H1 (cell line): ENCODE data around the gene KLF6. TPM values are rescaled to one million over a fixed set of nuclear protein-coding genes. Genes with fewer than 3 reads are reported as not detected.

ENCODE experiments used
- CTCF ChIA-PET: fragments of 300-600 bp; sonication (Branson Sonifier 250); formaldehyde crosslinking; loops from one replicate; lab custom pipeline; 2021; ENCODE audit not compliant: partially characterized antibody; lab: Charles Lee
- POLR2A ChIA-PET: fragments of 300-600 bp; sonication (Branson Sonifier 250); formaldehyde crosslinking; loops from one replicate; lab custom pipeline; 2021; ENCODE audit warnings: inconsistent platforms; ENCODE audit not compliant: partially characterized antibody; lab: Charles Lee
- DNase-seq, 2 experiments: peaks; one replicate each; pipeline versions ENCODE4 v3.0.0 to v3.0.0-alpha.2; 2010 to 2022; ENCODE audit warnings: low spot score in 2 of 2, low read depth in 1 of 2, mixed read lengths in 1 of 2
- FAIRE-seq: peaks from 2 replicates; lab custom pipeline; 2011; peaks lifted over from hg19 to GRCh38; lab: Jason Lieb, UNC
- H2AFZ ChIP-seq: 2 replicates; pipeline ENCODE4 v1.8.1; 2012; ENCODE audit warnings: low read length, inconsistent platforms
- H2AK5ac ChIP-seq: 2 replicates; pipeline ENCODE4 v1.6.1; 2013; ENCODE audit warnings: low read depth, low read length
- H2BK120ac ChIP-seq: replicated peaks from 2 replicates; pipeline ENCODE3; 2013; ENCODE audit warnings: low read depth, low read length, inconsistent platforms
- H2BK12ac ChIP-seq: 2 replicates; pipeline ENCODE4 v1.6.1; 2013; ENCODE audit warnings: low read depth, low read length
- H2BK15ac ChIP-seq: 2 replicates; pipeline ENCODE4 v1.6.1; 2013; ENCODE audit warnings: low read length
- H2BK20ac ChIP-seq: 2 replicates; pipeline ENCODE4 v1.6.1; 2013; ENCODE audit warnings: low read length
- H2BK5ac ChIP-seq: 2 replicates; pipeline ENCODE4 v1.6.1; 2013; ENCODE audit warnings: low read depth, low read length
- H3K14ac ChIP-seq: 2 replicates; pipeline ENCODE4 v1.6.1; 2013; ENCODE audit warnings: inconsistent platforms; ENCODE audit not compliant: insufficient read length
- H3K18ac ChIP-seq: 2 replicates; pipeline ENCODE4 v1.6.1; 2013; ENCODE audit warnings: low read length; ENCODE audit errors: extremely low read depth
- H3K23ac ChIP-seq: 2 replicates; pipeline ENCODE4 v1.6.1; 2013; ENCODE audit warnings: inconsistent platforms; ENCODE audit not compliant: insufficient read length
- H3K23me2 ChIP-seq: 2 replicates; pipeline ENCODE4 v1.6.1; 2013; ENCODE audit warnings: low read depth, low read length
- H3K27ac ChIP-seq: 2 replicates; pipeline ENCODE4 v1.6.1; 2011; ENCODE audit warnings: low read depth, low read length, inconsistent platforms
- H3K27me3 ChIP-seq, 4 experiments: replicated peaks in 1 of 4; 1 replicate in 1 of 4; 2 replicates in 3 of 4; pipeline versions ENCODE4 v1.6.1 to v1.8.1; 2011 to 2013; ENCODE audit warnings: low read length in 3 of 4, mild to moderate bottlenecking in 3 of 4, inconsistent platforms in 2 of 4, mixed read lengths in 2 of 4, moderate library complexity in 1 of 4; ENCODE audit not compliant: control insufficient read depth in 3 of 4, insufficient read depth in 3 of 4; ENCODE audit errors: extremely low read depth in 1 of 4
- H3K36me3 ChIP-seq, 4 experiments: 2 replicates each; pipeline versions ENCODE4 v1.6.1 to v1.8.1; 2011 to 2013; ENCODE audit warnings: mild to moderate bottlenecking in 4 of 4, low read length in 3 of 4, moderate library complexity in 2 of 4, control low read depth in 1 of 4, inconsistent platforms in 1 of 4; ENCODE audit not compliant: insufficient read depth in 4 of 4, control insufficient read depth in 2 of 4
- H3K4ac ChIP-seq: replicated peaks from 2 replicates; pipeline ENCODE3; 2013; ENCODE audit warnings: low read length, low read depth, mixed read lengths, inconsistent platforms; ENCODE audit not compliant: insufficient read length
- H3K4me1 ChIP-seq, 4 experiments: replicated peaks in 1 of 4; 1 replicate in 1 of 4; 2 replicates in 3 of 4; pipeline versions ENCODE4 v1.6.1 to v1.8.1; 2011 to 2013; ENCODE audit warnings: low read length in 3 of 4, inconsistent platforms in 2 of 4, mixed read lengths in 1 of 4; ENCODE audit not compliant: insufficient read depth in 4 of 4, control insufficient read depth in 3 of 4
- H3K4me2 ChIP-seq, 2 experiments: 2 replicates each; pipeline versions ENCODE4 v1.6.1 to v1.8.1; 2011 to 2013; ENCODE audit warnings: low read depth in 2 of 2, low read length in 2 of 2, control low read depth in 1 of 2, inconsistent platforms in 1 of 2, mild to moderate bottlenecking in 1 of 2; ENCODE audit not compliant: insufficient read depth in 1 of 2
- H3K4me3 ChIP-seq, 4 experiments: fragments of 200-600, 300-600 bp in 1 of 4; sonication (generic), shearing (Covaris generic), sonication (Bioruptor Twin) in 1 of 4; 2 replicates each; pipeline versions ENCODE4 v1.5.1 to v1.8.1; 2011 to 2016; ENCODE audit warnings: low read length in 4 of 4, low read depth in 3 of 4, control low read depth in 2 of 4, inconsistent platforms in 2 of 4, mild to moderate bottlenecking in 2 of 4, mixed read lengths in 1 of 4, moderate library complexity in 1 of 4; ENCODE audit not compliant: insufficient read depth in 2 of 4; ENCODE audit errors: extremely low read depth in 1 of 4
- H3K56ac ChIP-seq: replicated peaks from 2 replicates; pipeline ENCODE3; 2013; ENCODE audit warnings: low read depth, mild to moderate bottlenecking, mixed read lengths, low read length, inconsistent platforms; ENCODE audit not compliant: insufficient read length
- H3K79me1 ChIP-seq: 2 replicates; pipeline ENCODE4 v1.6.1; 2013; ENCODE audit warnings: low read depth, low read length, control low read depth
- H3K79me2 ChIP-seq, 2 experiments: 2 replicates each; pipeline versions ENCODE4 v1.6.1 to v1.8.1; 2012 to 2013; ENCODE audit warnings: low read length in 2 of 2, mild to moderate bottlenecking in 2 of 2, inconsistent platforms in 1 of 2; ENCODE audit not compliant: insufficient read depth in 2 of 2, control insufficient read depth in 1 of 2
- H3K9ac ChIP-seq, 4 experiments: replicated peaks in 1 of 4; 1 replicate in 1 of 4; 2 replicates in 3 of 4; pipeline versions ENCODE4 v1.6.1 to v1.8.1; 2011 to 2013; ENCODE audit warnings: low read depth in 3 of 4, low read length in 3 of 4, control low read depth in 2 of 4, mild to moderate bottlenecking in 2 of 4, moderate library complexity in 2 of 4, inconsistent platforms in 1 of 4; ENCODE audit errors: extremely low read depth in 1 of 4
- H3K9me3 ChIP-seq, 2 experiments: 2 replicates each; pipeline versions ENCODE4 v1.6.1 to v1.8.1; 2012 to 2013; ENCODE audit warnings: mild to moderate bottlenecking in 2 of 2, moderate library complexity in 2 of 2, control low read depth in 1 of 2, inconsistent platforms in 1 of 2, low read depth in 1 of 2, low read length in 1 of 2, mixed read lengths in 1 of 2; ENCODE audit not compliant: insufficient read depth in 2 of 2
- H4K20me1 ChIP-seq, 2 experiments: replicated peaks in 1 of 2; 2 replicates each; pipeline versions ENCODE3 to v1.8.1; 2011 to 2013; ENCODE audit warnings: inconsistent platforms in 2 of 2, low read length in 2 of 2, mild to moderate bottlenecking in 1 of 2; ENCODE audit not compliant: insufficient read depth in 2 of 2, control insufficient read depth in 1 of 2
- H4K5ac ChIP-seq: 2 replicates; pipeline ENCODE4 v1.6.1; 2013; ENCODE audit warnings: low read length, low read depth, mixed read lengths, inconsistent platforms; ENCODE audit not compliant: insufficient read length
- H4K8ac ChIP-seq: 2 replicates; pipeline ENCODE4 v1.8.0; 2013; ENCODE audit warnings: mild to moderate bottlenecking, moderate library complexity, low read length, inconsistent platforms; ENCODE audit not compliant: insufficient read depth; ENCODE audit errors: extremely low read depth
- H4K91ac ChIP-seq: replicated peaks from 2 replicates; pipeline ENCODE3; 2013; ENCODE audit warnings: low read length, mixed read lengths, inconsistent platforms; ENCODE audit not compliant: insufficient read length
- EP300 ChIP-seq, 2 experiments: IDR thresholded peaks; 1 replicate in 1 of 2; 2 replicates in 1 of 2; pipeline ENCODE4 v1.6.1; 2011 to 2012; ENCODE audit warnings: low read depth in 2 of 2, low read length in 2 of 2, mild to moderate bottlenecking in 2 of 2, borderline replicate concordance in 1 of 2, inconsistent platforms in 1 of 2, moderate library complexity in 1 of 2
- POLR2A ChIP-seq, 2 experiments: IDR thresholded peaks; 1 replicate in 1 of 2; 2 replicates in 1 of 2; pipeline ENCODE4 v1.6.1; 2011; ENCODE audit warnings: low read depth in 2 of 2, low read length in 2 of 2, mild to moderate bottlenecking in 2 of 2; ENCODE audit errors: control extremely low read depth in 1 of 2
- RAD21 ChIP-seq, 2 experiments: IDR thresholded peaks in 1 of 2; conservative IDR thresholded peaks in 1 of 2; 2 replicates each; pipeline ENCODE4 v1.6.1; 2011; ENCODE audit warnings: low read depth in 2 of 2, low read length in 2 of 2, improper control_type of control experiment in 1 of 2, inconsistent platforms in 1 of 2, mild to moderate bottlenecking in 1 of 2, moderate library complexity in 1 of 2
- WGBS, 2 experiments: shearing (Covaris generic) in 1 of 2; methylation state at CpG; one replicate each; pipeline versions ENCODE4 v1.1.6 to v1.1.7; 2013 to 2015; ENCODE audit warnings: low lambda C conversion rate in 2 of 2, mixed read lengths in 2 of 2, inconsistent platforms in 1 of 2, low coverage in 1 of 2, missing lambda C conversion rate in 1 of 2; ENCODE audit not compliant: insufficient replicate concordance in 2 of 2, insufficient coverage in 1 of 2, insufficient read length in 1 of 2; ENCODE audit errors: extremely low coverage in 1 of 2, missing lambda C conversion rate in 1 of 2; 5-methylcytosine and 5-hydroxymethylcytosine counted together
- polyA plus RNA-seq, 7 experiments: library from polyadenylated mRNA; depleted of rRNA in 3 of 7; stranded (reverse) in 5 of 7; unstranded in 2 of 7; fragments of >200 nt in 5 of 7; fragments of 200-250 nt in 2 of 7; gene quantifications; 1 replicate in 5 of 7; 2 replicates in 1 of 7; 4 replicates in 1 of 7; pipeline versions ENCODE4 v1.2.1 to v1.2.3, GENCODE V29; 2011 to 2013; ENCODE audit warnings: missing spikeins in 2 of 7, mixed read lengths in 2 of 7
- total RNA-seq: library from RNA; stranded (reverse); fragmentation: NEBNext Ultra II Directional; extraction: Animal tissue kit (Norgen Biotek cat#: 25700); gene quantifications from 2 replicates; pipeline ENCODE4 v1.2.1, GENCODE V29; 2021
- TF ChIP-seq, protein P1 (sequence below), 3 experiments: IDR thresholded peaks; 1 replicate in 2 of 3; 2 replicates in 1 of 3; pipeline versions ENCODE4 v1.5.1 to v1.6.1; 2011; ENCODE audit warnings: low read length in 3 of 3, mild to moderate bottlenecking in 3 of 3, inconsistent platforms in 2 of 3, low read depth in 1 of 3, moderate library complexity in 1 of 3; ENCODE audit not compliant: insufficient read depth in 1 of 3; ENCODE audit errors: control extremely low read depth in 1 of 3

KLF6 gene
- total and polyA plus RNA-seq, 2 of the 8 experiments (the other 6 are each of a cell fraction or from before 2014, with no cell fraction given) = 5.7 to 19.5 TPM

DNA sequence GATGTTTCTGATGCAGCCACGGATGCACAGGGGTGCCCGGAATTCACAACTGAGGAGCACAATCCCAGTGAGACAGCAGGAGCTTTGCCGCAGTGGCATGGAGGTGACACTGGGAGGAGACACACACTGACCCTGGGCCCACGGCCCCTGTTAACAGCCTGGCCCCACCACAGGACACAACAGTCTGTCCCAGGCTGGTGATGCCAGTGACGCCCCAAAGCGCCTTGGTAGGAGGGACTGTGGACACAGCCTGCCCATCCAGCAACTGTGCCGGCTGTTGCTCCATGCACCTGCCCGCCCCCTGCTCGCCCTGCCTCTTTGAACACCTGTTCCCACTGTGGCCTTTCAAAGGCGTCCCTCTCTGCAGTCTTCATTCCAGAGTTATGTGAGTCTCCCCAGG lies 49.8 kb downstream of the KLF6 start:
- Histone ChIP-seq H2BK15ac (no peak overlapping the region), H2BK5ac (no peak overlapping the region), H3K79me2 (no peaks in the 10 kb centered on the region), H3K4ac (no peak overlapping the region), H3K27ac (no peak overlapping the region), H4K91ac (no peak overlapping the region), H4K5ac (no peak overlapping the region), H3K18ac (no peak overlapping the region), H3K79me1 (no peaks in the 10 kb centered on the region), H3K14ac (no peak overlapping the region), H4K20me1 (no peaks in the 10 kb centered on the region), H2BK120ac (no peak overlapping the region), H3K4me2 (no peak overlapping the region), H2AK5ac (no peak overlapping the region), H3K27me3 (no peaks in the 10 kb centered on the region), H2AFZ (no peak overlapping the region), H3K9me3 (0 out of 4 replicates have a peak, but pooled peaks cover 0 to 3% of the 10 kb centered on the region in 2 experiments), H2BK12ac (no peak overlapping the region; the same call in 1 of the 2 replicates), H3K4me1 (no peaks in the 10 kb centered on the region), H3K9ac (no peak overlapping the region), H3K23me2 (no peaks in the 10 kb centered on the region), H4K8ac (no peak overlapping the region), H3K4me3 (no peak overlapping the region), H3K56ac (no peak overlapping the region), H3K36me3 (no peaks in the 10 kb centered on the region), H3K23ac (no peak overlapping the region), H2BK20ac (no peak overlapping the region)
- ChIA-PET CTCF (interaction anchor here (0.6 to 1.5 kb wide), 3 partner anchors 10 to 538 kb away, joined by 3 to 6 read pairs (median 4); no protein-coding TSS in a partner anchor), POLR2A (no interaction called here)
- FAIRE-seq (no peak), DNase-seq (no peak)
- WGBS, 2 experiments = 83% methylated on average over 7 of the region's 10 CpGs; no CpG with 5 or more reads in 1 of the 2 experiments
- TF ChIP-seq POLR2A (IDR thresholded peaks at IDR 0.05; ENCODE audit: control extremely low read depth in 1 of 2, low read depth in 2 of 2, low read length in 2 of 2) (no peak), RAD21 (IDR thresholded peaks at IDR 0.05 in 1 of 2, conservative IDR thresholded peaks at IDR 0.05 in 1 of 2; ENCODE audit: low read depth in 2 of 2, low read length in 2 of 2) (peak; percentile 74 to 87), EP300 (IDR thresholded peaks at IDR 0.05; ENCODE audit: borderline replicate concordance in 1 of 2, low read depth in 2 of 2, low read length in 2 of 2) (peak in 1 of 2 experiments; percentile 59; a peak in 1 of 3 replicates)
- TF ChIP-seq, protein P1, sequence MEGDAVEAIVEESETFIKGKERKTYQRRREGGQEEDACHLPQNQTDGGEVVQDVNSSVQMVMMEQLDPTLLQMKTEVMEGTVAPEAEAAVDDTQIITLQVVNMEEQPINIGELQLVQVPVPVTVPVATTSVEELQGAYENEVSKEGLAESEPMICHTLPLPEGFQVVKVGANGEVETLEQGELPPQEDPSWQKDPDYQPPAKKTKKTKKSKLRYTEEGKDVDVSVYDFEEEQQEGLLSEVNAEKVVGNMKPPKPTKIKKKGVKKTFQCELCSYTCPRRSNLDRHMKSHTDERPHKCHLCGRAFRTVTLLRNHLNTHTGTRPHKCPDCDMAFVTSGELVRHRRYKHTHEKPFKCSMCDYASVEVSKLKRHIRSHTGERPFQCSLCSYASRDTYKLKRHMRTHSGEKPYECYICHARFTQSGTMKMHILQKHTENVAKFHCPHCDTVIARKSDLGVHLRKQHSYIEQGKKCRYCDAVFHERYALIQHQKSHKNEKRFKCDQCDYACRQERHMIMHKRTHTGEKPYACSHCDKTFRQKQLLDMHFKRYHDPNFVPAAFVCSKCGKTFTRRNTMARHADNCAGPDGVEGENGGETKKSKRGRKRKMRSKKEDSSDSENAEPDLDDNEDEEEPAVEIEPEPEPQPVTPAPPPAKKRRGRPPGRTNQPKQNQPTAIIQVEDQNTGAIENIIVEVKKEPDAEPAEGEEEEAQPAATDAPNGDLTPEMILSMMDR (IDR thresholded peaks at IDR 0.05; ENCODE audit: control extremely low read depth in 1 of 3, insufficient read depth in 1 of 3, low read depth in 1 of 3, low read length in 3 of 3) = peak; percentile 51 to 72 (median 70)
